Common myeloid progenitor, CD34-positive (primary cell): ENCODE measurements around the gene GPC5.
A peak's percentile ranks its signal among the peaks of the same experiment; 100 is the strongest.

Experiments
- CTCF ChIA-PET: fragments of 350-600 bp; sonication (Branson Sonifier 250); formaldehyde crosslinking; loops from one replicate; lab custom pipeline; 2021; ENCODE audit warnings: antibody characterized with exemption; lab: Charles Lee
- POLR2A ChIA-PET: fragments of 350-600 bp; sonication (Branson Sonifier 250); formaldehyde crosslinking; loops from one replicate; lab custom pipeline; 2021; ENCODE audit warnings: antibody characterized with exemption; lab: Charles Lee
- DNase-seq, 3 donors: peaks; one replicate each; pipeline versions ENCODE4 v3.0.0 to v3.0.0-alpha.2; 2013
- H3K27ac ChIP-seq, 2 experiments: 1 replicate in 1 of 2; 2 replicates in 1 of 2; pipeline ENCODE4 v1.7.0; 2013; ENCODE audit warnings: inconsistent platforms in 2 of 2, low read length in 2 of 2, mild to moderate bottlenecking in 2 of 2, low read depth in 1 of 2, moderate library complexity in 1 of 2; ENCODE audit not compliant: severe bottlenecking in 2 of 2, insufficient read depth in 1 of 2, poor library complexity in 1 of 2
- H3K27me3 ChIP-seq, 5 experiments: replicated peaks in 2 of 5; 1 replicate in 3 of 5; 2 replicates in 2 of 5; pipeline versions ENCODE4 v1.6.1 to v1.7.0; 2013; ENCODE audit warnings: low read length in 4 of 5, mild to moderate bottlenecking in 2 of 5, moderate library complexity in 2 of 5, inconsistent platforms in 1 of 5; ENCODE audit not compliant: insufficient read depth in 5 of 5, control insufficient read depth in 4 of 5
- H3K36me3 ChIP-seq, 4 experiments: 1 replicate in 2 of 4; 2 replicates in 2 of 4; pipeline versions ENCODE4 v1.6.1 to v1.7.0; 2013; ENCODE audit warnings: low read length in 3 of 4, control low read depth in 1 of 4, mild to moderate bottlenecking in 1 of 4; ENCODE audit not compliant: control insufficient read depth in 4 of 4, insufficient read depth in 4 of 4
- H3K4me1 ChIP-seq, 4 experiments: 1 replicate in 3 of 4; 2 replicates in 1 of 4; pipeline versions ENCODE4 v1.6.1 to v1.7.1; 2013; ENCODE audit warnings: low read length in 3 of 4, mild to moderate bottlenecking in 3 of 4, control low read depth in 1 of 4, inconsistent platforms in 1 of 4, moderate library complexity in 1 of 4; ENCODE audit not compliant: control insufficient read depth in 4 of 4, insufficient read depth in 4 of 4; ENCODE audit errors: control extremely low read depth in 1 of 4
- H3K4me3 ChIP-seq, 7 experiments: 1 replicate in 4 of 7; 2 replicates in 3 of 7; pipeline versions ENCODE4 v1.5.1 to v1.7.0; 2013; ENCODE audit warnings: mild to moderate bottlenecking in 7 of 7, low read length in 6 of 7, moderate library complexity in 6 of 7, inconsistent platforms in 2 of 7, low read depth in 2 of 7, control low read depth in 1 of 7; ENCODE audit not compliant: insufficient read depth in 4 of 7, control insufficient read depth in 1 of 7; ENCODE audit errors: extremely low read depth in 1 of 7
- H3K9me3 ChIP-seq, 5 experiments: 1 replicate in 4 of 5; 2 replicates in 1 of 5; pipeline versions ENCODE4 v1.6.1 to v1.7.1; 2013; ENCODE audit warnings: low read length in 4 of 5, mild to moderate bottlenecking in 2 of 5, inconsistent platforms in 1 of 5, low read depth in 1 of 5, moderate library complexity in 1 of 5; ENCODE audit not compliant: control insufficient read depth in 4 of 5, insufficient read depth in 2 of 5; ENCODE audit errors: control extremely low read depth in 1 of 5
- WGBS: methylation state at CpG from one replicate; pipeline ENCODE4 v1.1.5; 2013; ENCODE audit not compliant: insufficient coverage; 5-methylcytosine and 5-hydroxymethylcytosine counted together

GPC5 gene

DNA sequence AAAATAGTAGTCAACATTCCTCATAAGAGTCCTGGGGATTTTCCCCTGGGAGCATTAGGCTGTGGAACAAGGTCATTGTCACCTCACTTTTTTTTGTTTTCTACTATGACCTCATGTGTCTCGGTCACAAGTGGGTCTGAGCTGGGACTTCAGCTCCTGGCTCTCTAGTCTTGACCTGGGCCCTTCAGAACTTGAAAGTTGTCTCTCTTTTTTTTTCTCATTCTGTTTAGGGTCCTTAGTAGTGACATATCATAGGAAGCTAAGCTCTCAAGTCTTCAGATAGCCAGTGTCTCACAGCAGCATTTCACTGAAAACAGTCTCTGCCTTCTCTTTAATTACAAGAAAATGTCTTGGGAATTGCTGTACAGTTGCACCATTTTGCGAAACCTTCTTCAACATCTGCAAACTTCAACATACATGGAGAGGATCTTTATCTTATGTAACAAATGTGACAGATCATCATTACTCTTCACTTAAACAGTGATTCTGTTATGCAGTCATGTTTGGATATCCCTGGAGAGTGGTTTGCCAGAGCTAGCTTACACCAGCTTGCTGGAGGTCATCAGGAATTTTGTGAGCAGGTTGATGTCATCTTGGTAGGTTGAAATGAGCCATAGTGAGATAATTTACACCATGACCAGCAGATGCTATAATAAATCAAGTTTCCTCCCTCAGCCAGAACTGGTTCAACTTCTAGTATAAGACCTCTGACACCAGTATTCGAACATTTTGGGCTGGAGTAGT is 131.5 kb downstream of the GPC5 start:
- WGBS = 100% methylated on average over 1 of the region's 3 CpGs
- H3K4me1 ChIP-seq = no peaks in the 10 kb centered on the region
- H3K4me3 ChIP-seq = no peak overlapping the region
- ChIA-PET POLR2A (no interaction called here), CTCF (no interaction called here)
- H3K27ac ChIP-seq = no peak overlapping the region
- peaks cover 0 to 2% (median 0%) of the 10 kb centered on the region in 5 experiments for H3K27me3 ChIP-seq
- no peaks in the 10 kb centered on the region for H3K36me3 ChIP-seq
- no peak for DNase-seq
- no peaks in the 10 kb centered on the region for H3K9me3 ChIP-seq

DNA sequence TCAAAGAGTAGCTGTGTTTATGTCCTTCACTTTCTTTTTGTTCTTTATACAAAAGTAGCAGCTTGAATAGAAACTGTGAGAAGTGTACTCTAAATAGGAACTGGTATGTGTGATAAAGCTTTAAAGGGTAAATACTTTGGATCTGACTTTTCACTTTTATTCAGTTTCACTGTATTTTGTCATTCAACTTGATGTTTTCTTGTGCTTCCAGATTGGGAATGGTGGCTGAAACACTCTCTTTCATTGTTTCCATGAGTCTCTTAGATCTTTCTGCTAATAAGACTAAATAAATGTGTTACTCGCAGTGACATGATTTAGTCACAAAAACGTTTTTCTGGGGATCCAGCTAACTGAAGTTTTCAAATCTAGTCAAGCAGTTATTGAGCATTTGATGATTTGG is 133.2 kb downstream of the GPC5 start:
- Histone ChIP-seq H3K27me3 (peaks cover 0 to 2% (median 0%) of the 10 kb centered on the region in 5 experiments), H3K4me1 (no peaks in the 10 kb centered on the region), H3K27ac (no peak overlapping the region), H3K36me3 (no peaks in the 10 kb centered on the region), H3K4me3 (no peak overlapping the region), H3K9me3 (no peaks in the 10 kb centered on the region)
- ChIA-PET POLR2A (no interaction called here), CTCF (no interaction called here)
- 83% methylated on average over 2 of the region's 2 CpGs for WGBS
- no peak for DNase-seq

DNA sequence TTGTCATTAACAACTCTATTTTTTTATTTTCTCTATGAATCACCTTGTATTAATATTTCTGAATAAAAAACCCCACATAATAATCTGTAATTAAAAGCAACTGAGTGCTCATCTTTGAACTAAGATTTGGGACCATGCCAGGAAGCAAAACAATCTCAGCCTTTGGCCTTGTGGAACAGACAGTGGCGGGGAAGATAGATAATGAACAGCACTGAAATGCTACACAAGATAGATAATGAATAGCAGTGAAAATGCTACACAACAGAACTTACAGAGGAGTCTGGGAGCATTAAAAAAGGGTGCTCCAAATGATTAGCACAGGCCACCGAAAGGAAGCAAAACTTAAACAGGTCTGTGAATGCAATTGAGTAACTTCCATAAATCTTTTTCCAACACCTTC is 134.9 kb downstream of the GPC5 start:
- peaks cover 0 to 1% (median 0%) of the 10 kb centered on the region in 5 experiments for H3K9me3 ChIP-seq
- H3K4me3 ChIP-seq = no peak overlapping the region
- no peaks in the 10 kb centered on the region for H3K36me3 ChIP-seq
- peaks cover 0 to 2% (median 0%) of the 10 kb centered on the region in 5 experiments for H3K27me3 ChIP-seq
- no CpG with 5 or more reads among the region's 2 CpGs for WGBS
- H3K4me1 ChIP-seq = no peaks in the 10 kb centered on the region
- ChIA-PET CTCF (no interaction called here), POLR2A (no interaction called here)
- no peak for DNase-seq
- H3K27ac ChIP-seq = no peak overlapping the region

DNA sequence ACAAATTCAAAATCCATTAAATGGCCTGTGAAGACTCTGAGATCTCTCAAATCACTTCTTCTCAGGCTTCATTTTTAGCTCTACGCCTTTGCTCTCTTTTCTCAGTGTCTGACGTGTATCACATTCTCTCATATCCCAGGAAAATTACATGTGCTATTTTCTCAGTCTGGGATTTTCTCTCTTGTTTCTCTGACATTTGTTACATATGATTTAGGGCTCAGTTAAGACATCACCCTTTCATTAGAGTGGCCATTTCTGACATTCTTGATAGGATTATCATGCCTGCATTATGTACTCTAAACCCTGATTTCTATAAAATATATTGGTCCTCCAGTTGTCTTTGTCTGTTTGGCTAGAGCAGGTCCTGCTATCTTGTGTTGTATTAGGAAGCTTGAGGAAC is 136.6 kb downstream of the GPC5 start:
- no peak for DNase-seq
- H3K4me3 ChIP-seq = no peak overlapping the region
- no peaks in the 10 kb centered on the region for H3K27me3 ChIP-seq
- peaks cover 0 to 1% (median 0%) of the 10 kb centered on the region in 5 experiments for H3K9me3 ChIP-seq
- H3K27ac ChIP-seq = no peak overlapping the region
- H3K4me1 ChIP-seq = peaks cover 0 to 3% (median 0%) of the 10 kb centered on the region in 4 experiments
- ChIA-PET CTCF (no interaction called here), POLR2A (no interaction called here)
- no peaks in the 10 kb centered on the region for H3K36me3 ChIP-seq
- 93% methylated on average over 2 of the region's 2 CpGs for WGBS

DNA sequence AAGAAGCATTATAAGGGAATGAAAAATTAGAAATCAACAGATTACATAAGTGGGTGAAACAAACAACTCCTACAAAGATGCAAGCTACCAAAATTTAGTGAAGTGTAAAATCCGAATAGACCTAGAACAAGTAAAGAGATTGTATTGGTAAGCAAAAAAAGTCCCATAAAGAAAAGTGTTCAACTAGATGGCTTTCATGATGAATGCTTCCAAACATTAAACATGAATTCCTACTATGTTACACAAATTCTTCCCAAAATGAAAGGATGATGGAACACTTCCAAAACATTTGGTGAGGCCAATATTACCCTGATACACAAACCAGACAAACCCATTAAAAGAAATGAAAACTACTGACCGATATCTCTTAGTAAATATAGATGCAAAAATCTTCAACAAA is 139.0 kb downstream of the GPC5 start:
- H3K4me3 ChIP-seq = no peak overlapping the region
- peaks cover 0 to 1% (median 0%) of the 10 kb centered on the region in 5 experiments for H3K9me3 ChIP-seq
- no CpG with 5 or more reads among the region's 2 CpGs for WGBS
- no peaks in the 10 kb centered on the region for H3K27me3 ChIP-seq
- H3K27ac ChIP-seq = no peak overlapping the region
- CTCF ChIA-PET = no interaction called here
- no peaks in the 10 kb centered on the region for H3K36me3 ChIP-seq
- H3K4me1 ChIP-seq = peaks cover 0 to 5% (median 2%) of the 10 kb centered on the region in 4 experiments
- DNase-seq = no peak
- POLR2A ChIA-PET = interaction anchor here (0.6 kb wide), 1 partner anchor 477 kb away, joined by 3 read pairs; no protein-coding TSS in a partner anchor

DNA sequence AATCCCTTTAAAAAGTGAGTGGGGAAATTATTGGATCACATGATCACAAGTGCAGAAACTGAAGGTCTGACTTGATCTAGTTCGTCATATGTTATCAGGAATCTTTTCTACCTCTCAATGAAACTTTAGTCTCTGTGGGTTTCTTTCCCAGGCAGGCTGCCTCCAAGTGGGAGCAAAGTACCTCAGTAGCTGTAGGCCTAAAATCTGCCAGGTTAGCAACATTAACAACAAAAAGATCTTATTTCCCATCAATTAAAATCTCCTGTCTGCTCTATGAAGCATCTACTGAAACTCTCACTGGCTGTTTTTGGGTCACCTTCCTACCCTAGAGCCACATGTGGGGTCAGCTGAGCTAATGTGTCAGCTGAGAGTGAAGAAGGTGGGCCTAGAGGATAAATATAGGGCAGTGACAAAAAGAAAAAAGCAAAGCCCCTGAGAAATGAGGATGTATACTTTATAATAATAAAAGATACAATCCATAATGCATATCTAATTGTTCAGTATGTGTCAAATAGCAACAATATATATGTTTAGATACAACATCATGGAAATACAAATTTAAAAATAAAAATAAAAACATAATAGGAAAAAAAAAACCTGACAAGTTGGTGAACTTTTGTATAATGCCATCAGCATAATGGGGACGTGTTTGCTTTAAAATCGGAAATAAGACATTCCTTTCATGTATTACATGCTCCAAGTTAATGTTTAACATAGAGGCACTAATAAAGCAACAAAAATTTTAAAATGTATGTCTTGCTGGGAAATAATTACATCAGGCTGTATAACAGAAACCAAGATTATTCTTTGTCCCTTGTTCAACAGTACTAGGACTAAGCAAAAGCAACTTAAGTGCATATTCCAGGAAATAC is 141.1 kb downstream of the GPC5 start:
- Histone ChIP-seq H3K27ac (peak overlapping the region in 1 of 2 experiments; percentile 60), H3K4me1 (peaks cover 0 to 5% (median 2%) of the 10 kb centered on the region in 4 experiments), H3K27me3 (no peaks in the 10 kb centered on the region), H3K36me3 (no peaks in the 10 kb centered on the region), H3K4me3 (no peak overlapping the region), H3K9me3 (peaks cover 0 to 1% (median 0%) of the 10 kb centered on the region in 5 experiments)
- no peak for DNase-seq
- POLR2A ChIA-PET = no interaction called here
- CTCF ChIA-PET = no interaction called here
- 83% methylated on average over 1 of the region's 3 CpGs for WGBS
